ENCODE results near the gene B4GALT1.

The B4GALT1 gene

GRCh38 chr9:33178972-33179697 is 12.0 kb upstream of the B4GALT1 start:
- Histone ChIP-seq H3K4me3 (ENCODE audit: low read length) (no peak overlapping the region), H3K9me3 (ENCODE audit: control insufficient read depth, low read depth, low read length) (no peaks in the 10 kb centered on the region), H3K9ac (ENCODE audit: low read length) (no peak overlapping the region), H3K36me3 (ENCODE audit: control insufficient read depth, low read depth, low read length) (no peaks in the 10 kb centered on the region), H3K27me3 (ENCODE audit: control insufficient read depth, insufficient read depth, low read length) (no peaks in the 10 kb centered on the region), H3K27ac (ENCODE audit: low read length) (no peak overlapping the region), H3K4me1 (ENCODE audit: control insufficient read depth, low read depth, low read length) (no peaks in the 10 kb centered on the region)

GRCh38 chr9:33177639-33178038 is 10.5 kb upstream of the B4GALT1 start:
- no peak overlapping the region for H3K9ac ChIP-seq (ENCODE audit: low read length)
- H3K4me3 ChIP-seq (ENCODE audit: low read length): no peak overlapping the region
- H3K27me3 ChIP-seq (ENCODE audit: control insufficient read depth, insufficient read depth, low read length): no peaks in the 10 kb centered on the region
- H3K4me1 ChIP-seq (ENCODE audit: control insufficient read depth, low read depth, low read length): no peaks in the 10 kb centered on the region
- no peaks in the 10 kb centered on the region for H3K9me3 ChIP-seq (ENCODE audit: control insufficient read depth, low read depth, low read length)
- H3K36me3 ChIP-seq (ENCODE audit: control insufficient read depth, low read depth, low read length): no peaks in the 10 kb centered on the region
- H3K27ac ChIP-seq (ENCODE audit: low read length): no peak overlapping the region

- Histone ChIP-seq H3K9ac (ENCODE audit: low read length) (no peak overlapping the region), H3K4me1 (ENCODE audit: control insufficient read depth, low read depth, low read length) (no peaks in the 10 kb centered on the region), H3K27me3 (ENCODE audit: control insufficient read depth, insufficient read depth, low read length) (no peaks in the 10 kb centered on the region), H3K9me3 (ENCODE audit: control insufficient read depth, low read depth, low read length) (no peaks in the 10 kb centered on the region), H3K36me3 (ENCODE audit: control insufficient read depth, low read depth, low read length) (no peaks in the 10 kb centered on the region), H3K27ac (ENCODE audit: low read length) (no peak overlapping the region), H3K4me3 (ENCODE audit: low read length) (no peak overlapping the region)
Observed at GRCh38 chr9:33177086-33177485, 9.9 kb upstream of the B4GALT1 start.

- no peaks in the 10 kb centered on the region for H3K27me3 ChIP-seq (ENCODE audit: control insufficient read depth, insufficient read depth, low read length)
Observed at GRCh38 chr9:33175649-33176325, 8.7 kb upstream of the B4GALT1 start.

GRCh38 chr9:33172256-33173238 is 5.4 kb upstream of the B4GALT1 start:
- Histone ChIP-seq H3K9ac (ENCODE audit: low read length) (no peak overlapping the region), H3K4me1 (ENCODE audit: control insufficient read depth, low read depth, low read length) (no peaks in the 10 kb centered on the region)

More at GRCh38 chr9:33175649-33176325, 8.7 kb upstream of the B4GALT1 start:
- H3K27ac ChIP-seq (ENCODE audit: low read length): no peak overlapping the region
- no peak overlapping the region for H3K9ac ChIP-seq (ENCODE audit: low read length)
- no peaks in the 10 kb centered on the region for H3K4me1 ChIP-seq (ENCODE audit: control insufficient read depth, low read depth, low read length)
- H3K36me3 ChIP-seq (ENCODE audit: control insufficient read depth, low read depth, low read length): no peaks in the 10 kb centered on the region
- H3K9me3 ChIP-seq (ENCODE audit: control insufficient read depth, low read depth, low read length): no peaks in the 10 kb centered on the region
- H3K4me3 ChIP-seq (ENCODE audit: low read length): no peak overlapping the region

GRCh38 chr9:33170464-33171415 is 3.6 kb upstream of the B4GALT1 start:
- Histone ChIP-seq H3K36me3 (ENCODE audit: control insufficient read depth, low read depth, low read length) (no peaks in the 10 kb centered on the region), H3K4me1 (ENCODE audit: control insufficient read depth, low read depth, low read length) (peaks cover 5% of the 10 kb centered on the region), H3K27me3 (ENCODE audit: control insufficient read depth, insufficient read depth, low read length) (peaks cover 22% of the 10 kb centered on the region), H3K27ac (ENCODE audit: low read length) (no peak overlapping the region), H3K9ac (ENCODE audit: low read length) (no peak overlapping the region), H3K9me3 (ENCODE audit: control insufficient read depth, low read depth, low read length) (no peaks in the 10 kb centered on the region), H3K4me3 (ENCODE audit: low read length) (no peak overlapping the region)

More at GRCh38 chr9:33172256-33173238, 5.4 kb upstream of the B4GALT1 start:
- H3K4me3 ChIP-seq (ENCODE audit: low read length): no peak overlapping the region
- no peaks in the 10 kb centered on the region for H3K9me3 ChIP-seq (ENCODE audit: control insufficient read depth, low read depth, low read length)
- no peak overlapping the region for H3K27ac ChIP-seq (ENCODE audit: low read length)
- peaks cover 16% of the 10 kb centered on the region for H3K27me3 ChIP-seq (ENCODE audit: control insufficient read depth, insufficient read depth, low read length)
- H3K36me3 ChIP-seq (ENCODE audit: control insufficient read depth, low read depth, low read length): no peaks in the 10 kb centered on the region

GRCh38 chr9:33168941-33169544 is 1.9 kb upstream of the B4GALT1 start:
- H3K4me3 ChIP-seq (ENCODE audit: low read length): no peak overlapping the region
- H3K9me3 ChIP-seq (ENCODE audit: control insufficient read depth, low read depth, low read length): no peaks in the 10 kb centered on the region
- H3K36me3 ChIP-seq (ENCODE audit: control insufficient read depth, low read depth, low read length): no peaks in the 10 kb centered on the region
- H3K9ac ChIP-seq (ENCODE audit: low read length): no peak overlapping the region
- H3K4me1 ChIP-seq (ENCODE audit: control insufficient read depth, low read depth, low read length): peaks cover 5% of the 10 kb centered on the region
- peaks cover 28% of the 10 kb centered on the region for H3K27me3 ChIP-seq (ENCODE audit: control insufficient read depth, insufficient read depth, low read length)
- no peak overlapping the region for H3K27ac ChIP-seq (ENCODE audit: low read length)

- no peaks in the 10 kb centered on the region for H3K36me3 ChIP-seq (ENCODE audit: control insufficient read depth, low read depth, low read length)
- peaks cover 28% of the 10 kb centered on the region for H3K27me3 ChIP-seq (ENCODE audit: control insufficient read depth, insufficient read depth, low read length)
- H3K9me3 ChIP-seq (ENCODE audit: control insufficient read depth, low read depth, low read length): no peaks in the 10 kb centered on the region
- peak overlapping the region; percentile 59 for H3K4me3 ChIP-seq (ENCODE audit: low read length)
- H3K27ac ChIP-seq (ENCODE audit: low read length): no peak overlapping the region
- H3K9ac ChIP-seq (ENCODE audit: low read length): peak overlapping the region; percentile 31
- peaks cover 5% of the 10 kb centered on the region for H3K4me1 ChIP-seq (ENCODE audit: control insufficient read depth, low read depth, low read length)
Observed at GRCh38 chr9:33167972-33168461, 881 bp upstream of the B4GALT1 start.

- Histone ChIP-seq H3K27me3 (ENCODE audit: control insufficient read depth, insufficient read depth, low read length) (peaks cover 28% of the 10 kb centered on the region), H3K9ac (ENCODE audit: low read length) (peak overlapping the region; percentile 59), H3K4me1 (ENCODE audit: control insufficient read depth, low read depth, low read length) (peaks cover 5% of the 10 kb centered on the region), H3K27ac (ENCODE audit: low read length) (no peak overlapping the region), H3K9me3 (ENCODE audit: control insufficient read depth, low read depth, low read length) (no peaks in the 10 kb centered on the region), H3K36me3 (ENCODE audit: control insufficient read depth, low read depth, low read length) (no peaks in the 10 kb centered on the region), H3K4me3 (ENCODE audit: low read length) (peak overlapping the region; percentile 71)
Observed at GRCh38 chr9:33166231-33167083, 679 bp downstream of the B4GALT1 start.
